HS-27A (cell line): ENCODE data around the gene MSANTD1.

Source experiments
- DNase-seq: peaks from one replicate; pipeline ENCODE4 v3.0.0-alpha.2; 2012; ENCODE audit warnings: low read depth, missing footprints

The MSANTD1 gene

GRCh38 chr4:3248811-3249661, at the start of gene MSANTD1:
Gene MSANTD1, plus strand, starts transcription at chr4:3249159. Its CDS starts 64 bp downstream, at chr4:3249223.
- no peak for DNase-seq

DNA sequence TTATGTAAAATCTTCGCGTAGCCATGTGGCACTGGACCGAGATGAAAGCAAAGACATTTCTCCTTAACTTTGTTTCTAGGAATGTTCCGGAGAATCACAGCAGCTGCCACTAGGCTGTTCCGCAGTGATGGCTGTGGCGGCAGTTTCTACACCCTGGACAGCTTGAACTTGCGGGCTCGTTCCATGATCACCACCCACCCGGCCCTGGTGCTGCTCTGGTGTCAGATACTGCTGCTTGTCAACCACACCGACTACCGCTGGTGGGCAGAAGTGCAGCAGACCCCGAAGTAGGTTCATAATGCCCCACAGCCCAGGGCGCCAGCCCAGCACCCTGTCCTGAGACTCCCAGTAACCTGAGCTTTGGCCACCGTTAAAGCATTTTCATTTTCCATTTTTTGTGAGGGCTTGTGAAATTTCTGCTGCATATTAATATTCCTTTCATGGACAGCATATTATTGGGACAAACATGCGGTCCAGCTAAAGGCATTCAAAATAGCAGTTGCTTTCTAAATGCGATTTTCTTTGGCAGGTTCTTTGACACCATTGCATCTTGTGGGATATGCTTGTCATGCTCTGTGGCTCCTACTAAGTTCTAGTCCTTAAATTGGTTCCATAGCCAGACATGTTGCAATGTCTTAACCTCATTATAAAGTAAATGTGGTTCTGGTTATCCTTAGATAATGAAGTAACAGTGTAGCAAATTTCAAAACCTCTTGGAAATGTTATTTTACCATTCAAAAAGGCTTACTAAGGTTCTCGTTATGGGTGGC, 49.1 kb upstream of the MSANTD1 start:
- no peak for DNase-seq

GRCh38 chr4:3200423-3201090, 48.4 kb upstream of the MSANTD1 start:
- DNase-seq = no peak

- DNase-seq = no peak
Observed at GRCh38 chr4:3201718-3202702, 46.9 kb upstream of the MSANTD1 start.

DNA sequence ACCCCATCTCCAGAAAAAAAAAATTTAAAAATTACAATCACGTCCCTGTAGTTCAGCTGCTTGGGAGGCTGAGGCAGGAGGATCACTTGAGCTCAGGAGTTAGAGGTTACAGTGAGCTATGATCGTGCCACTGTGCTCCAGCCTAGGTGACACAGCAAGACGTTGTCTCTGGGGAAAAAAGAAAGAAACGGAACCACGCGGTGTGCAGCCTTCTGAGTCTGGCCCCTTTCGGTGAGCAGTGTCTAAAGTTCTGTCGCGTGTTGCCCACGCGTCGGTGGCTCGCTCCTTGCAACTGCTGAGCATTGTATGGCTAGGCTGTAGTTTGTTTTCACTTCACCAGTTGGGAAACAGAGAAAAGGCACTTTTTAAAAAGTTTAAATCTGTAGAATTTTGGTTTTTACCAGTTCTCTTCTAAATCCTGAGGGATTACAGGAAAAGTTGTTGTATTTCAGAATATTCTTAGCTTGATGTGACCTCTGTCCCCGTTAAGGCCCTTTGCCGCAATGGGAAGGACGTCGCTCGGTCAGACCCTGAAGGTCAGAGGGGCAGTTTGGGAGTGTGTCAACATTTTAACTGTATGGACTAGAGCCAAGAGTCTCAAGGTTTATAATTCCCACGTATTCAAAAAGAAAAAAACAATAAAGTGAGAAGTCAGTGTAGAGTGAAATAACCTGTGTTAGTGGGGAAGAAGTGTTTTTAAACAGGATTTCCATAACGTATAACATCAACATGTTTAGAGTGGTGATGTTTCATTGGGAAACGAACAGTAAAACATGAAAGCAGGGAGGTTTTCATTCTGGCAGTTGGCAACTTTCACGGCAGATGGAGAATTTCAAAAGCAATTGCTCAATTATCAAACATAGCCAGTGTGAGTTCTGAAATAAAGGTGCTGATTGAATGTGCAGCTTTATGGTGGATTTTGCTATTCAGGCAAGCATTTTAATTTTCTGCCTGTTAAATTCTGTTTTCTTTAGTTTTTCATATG, 45.8 kb upstream of the MSANTD1 start:
- no peak for DNase-seq

GRCh38 chr4:3203971-3204431, 45.0 kb upstream of the MSANTD1 start:
- no peak for DNase-seq

DNA sequence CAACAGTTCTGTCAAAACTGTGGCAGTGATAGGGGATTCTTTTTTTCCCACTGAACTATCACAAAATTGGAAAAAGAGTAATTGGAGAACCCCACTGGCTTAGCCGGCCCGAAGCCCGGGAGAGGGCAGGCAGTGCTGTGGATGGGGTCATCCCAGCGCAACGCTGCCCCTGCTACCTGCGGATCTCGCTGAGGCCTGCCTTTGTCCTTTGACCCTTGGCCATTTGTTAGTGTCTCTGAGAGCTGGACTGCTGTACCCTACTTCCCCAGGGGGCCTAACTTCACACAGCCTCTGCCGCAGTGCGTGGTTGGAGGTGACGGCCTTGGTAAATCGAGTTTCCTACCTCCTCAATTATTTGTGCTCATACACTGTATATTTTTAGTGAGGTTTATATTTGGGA, 43.0 kb upstream of the MSANTD1 start:
- no peak for DNase-seq

GRCh38 chr4:3206439-3207100, 42.4 kb upstream of the MSANTD1 start:
- no peak for DNase-seq

DNA sequence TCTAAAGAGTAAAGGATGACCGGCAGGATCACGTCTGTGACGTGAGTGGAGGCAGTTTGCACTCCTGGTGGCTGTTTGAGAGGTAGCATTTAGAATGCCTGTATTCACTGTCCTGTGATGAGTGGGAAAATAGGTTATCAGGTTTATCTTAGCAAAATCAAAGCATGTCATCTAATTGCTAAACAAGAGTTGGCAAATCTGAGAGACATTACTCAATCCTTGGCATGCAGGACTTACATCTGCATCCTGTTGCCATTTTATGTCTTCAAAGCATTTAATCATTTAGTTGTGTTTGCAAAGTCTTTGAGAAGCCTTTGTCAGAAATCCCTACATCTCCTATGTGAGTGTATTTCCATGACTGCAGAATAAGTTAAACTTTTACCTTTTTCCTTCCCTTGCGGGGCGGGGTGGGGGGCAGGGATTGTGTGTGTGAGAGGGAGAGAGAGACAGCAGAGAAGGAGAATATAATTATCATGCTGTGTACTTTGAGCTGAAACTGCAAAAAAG, 41.4 kb upstream of the MSANTD1 start:
- DNase-seq = no peak

- DNase-seq = no peak
Observed at GRCh38 chr4:3208826-3209225, 40.1 kb upstream of the MSANTD1 start.

GRCh38 chr4:3209551-3210325, 39.2 kb upstream of the MSANTD1 start:
- DNase-seq = no peak

DNA sequence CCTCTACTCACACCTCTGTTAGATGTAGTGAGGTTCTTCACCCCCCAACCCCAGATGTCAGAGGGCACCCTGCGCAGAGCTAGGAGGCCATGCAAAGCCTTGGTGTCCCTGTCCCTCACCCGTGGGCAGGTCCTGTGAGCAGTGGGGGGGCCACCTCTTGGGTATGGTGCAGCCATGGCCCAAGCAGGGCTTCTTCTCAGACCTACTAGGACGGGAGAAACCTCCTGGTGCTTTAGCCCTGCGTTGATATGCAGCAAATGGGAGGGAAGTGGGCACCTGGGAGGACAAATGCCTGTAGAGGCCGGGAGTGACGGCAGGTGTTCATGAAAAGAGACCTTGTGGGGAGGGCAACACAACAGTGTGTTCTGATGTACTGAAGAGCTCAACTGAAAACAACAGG, 38.5 kb upstream of the MSANTD1 start:
- no peak for DNase-seq

GRCh38 chr4:3211866-3212265, 37.1 kb upstream of the MSANTD1 start:
- DNase-seq = no peak

DNA sequence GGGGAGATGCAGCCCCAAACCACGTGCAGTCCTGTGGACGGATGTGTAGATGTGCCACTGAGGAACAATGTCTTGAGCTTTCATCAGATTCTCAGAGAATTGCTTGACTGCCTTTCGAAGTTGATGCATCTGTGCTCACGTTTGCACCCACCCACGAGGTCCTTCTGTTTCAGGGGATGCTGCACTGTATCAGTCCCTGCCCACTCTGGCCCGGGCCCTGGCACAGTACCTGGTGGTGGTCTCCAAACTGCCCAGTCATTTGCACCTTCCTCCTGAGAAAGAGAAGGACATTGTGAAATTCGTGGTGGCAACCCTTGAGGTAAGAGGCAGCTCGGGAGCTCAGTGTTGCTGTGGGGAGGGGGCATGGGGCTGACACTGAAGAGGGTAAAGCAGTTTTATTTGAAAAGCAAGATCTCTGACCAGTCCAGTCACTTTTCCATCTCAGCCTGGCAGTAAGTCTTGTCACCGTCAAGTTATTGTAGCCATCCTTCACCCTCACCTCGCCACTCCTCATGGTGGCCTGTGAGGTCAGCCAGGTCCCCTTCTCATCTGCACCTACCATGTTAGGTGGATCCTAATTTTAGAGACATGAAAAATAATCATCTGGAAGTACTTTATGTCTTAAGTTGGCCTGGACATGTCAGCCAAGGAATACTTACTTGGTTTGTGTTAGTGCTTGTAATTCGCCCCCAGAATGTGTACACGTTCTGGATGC, 36.4 kb upstream of the MSANTD1 start:
- DNase-seq = no peak

DNA sequence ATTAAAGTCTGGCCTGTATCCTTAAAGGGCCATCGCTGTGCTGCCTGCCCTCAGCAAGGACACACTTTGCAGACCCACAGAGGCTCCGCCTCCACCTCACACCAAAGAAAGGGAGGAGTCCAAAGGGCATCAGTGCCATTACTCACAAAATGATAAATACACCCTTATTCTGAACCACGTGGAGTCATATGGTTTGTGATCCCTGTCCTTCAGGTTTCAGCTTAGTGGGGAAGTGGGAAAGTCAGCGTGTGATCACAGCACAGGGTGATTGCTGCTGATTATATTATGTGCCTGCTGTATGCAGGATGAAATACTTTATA, 35.9 kb upstream of the MSANTD1 start:
- DNase-seq = no peak

- DNase-seq = no peak
Observed at GRCh38 chr4:3213661-3214250, 35.2 kb upstream of the MSANTD1 start.

GRCh38 chr4:3215256-3215655, 33.7 kb upstream of the MSANTD1 start:
- no peak for DNase-seq

DNA sequence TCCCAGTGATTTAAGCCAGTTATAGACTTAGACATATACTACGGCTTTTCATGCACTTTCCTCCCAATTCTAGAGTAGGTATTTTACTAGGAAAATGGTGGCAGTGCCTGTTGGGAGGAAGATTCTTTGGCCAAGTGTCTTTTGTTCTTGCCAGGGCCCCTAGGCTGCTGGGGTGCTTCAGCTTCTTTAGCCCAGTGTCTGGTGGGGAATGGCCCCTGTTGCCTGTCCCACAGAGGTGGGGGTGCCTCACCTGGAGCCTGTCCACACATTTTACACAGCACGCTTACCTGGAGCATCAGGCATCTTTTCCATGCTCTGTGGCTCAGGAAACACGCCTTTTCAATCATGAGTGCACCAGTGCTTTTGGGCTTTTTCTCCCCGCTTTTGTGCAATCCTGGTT, 33.2 kb upstream of the MSANTD1 start:
- no peak for DNase-seq
